Head of caudate nucleus (tissue), 42 donors: ENCODE measurements around the gene ZNF467.
A peak's percentile ranks its signal among the peaks of the same experiment; 100 is the strongest.

Source experiments
- DNase-seq, 42 donors: peaks; one replicate each; pipeline versions ENCODE4 v3.0.0 to v3.0.0-alpha.2; 2020 to 2021; ENCODE audit warnings: mixed read lengths in 7 of 42
- intact Hi-C: fragments of 100-400 bp; cut with DNase I; formaldehyde crosslinking; loops from one replicate; pipeline ENCODE4 v1.15.0; 2022

Gene ZNF467

GRCh38 chr7:149811221-149811620 is 37.8 kb upstream of the ZNF467 start:
- DNase-seq: no peak
- intact Hi-C loops: no loop called here

GRCh38 chr7:149809215-149809614 is 35.8 kb upstream of the ZNF467 start:
- intact Hi-C loops: no loop called here
- peak in 12 of 42 donors; percentile 5 to 53 (median 19) for DNase-seq

GRCh38 chr7:149808311-149808710 is 34.9 kb upstream of the ZNF467 start:
- intact Hi-C loops: no loop called here
- no peak for DNase-seq

- DNase-seq: no peak
- intact Hi-C loops: no loop called here
These were observed 33.3 kb upstream of the ZNF467 start for GRCh38 chr7:149806726-149807125.

- DNase-seq: no peak
- intact Hi-C loops: no loop called here
These were observed 30.7 kb upstream of the ZNF467 start for GRCh38 chr7:149804106-149804505.

GRCh38 chr7:149803551-149804074 is 30.2 kb upstream of the ZNF467 start:
- DNase-seq: no peak
- intact Hi-C loops: no loop called here

- intact Hi-C loops: no loop called here
These were observed 29.6 kb upstream of the ZNF467 start for GRCh38 chr7:149802966-149803365.

GRCh38 chr7:149801816-149802215 is 28.4 kb upstream of the ZNF467 start:
- intact Hi-C loops: no loop called here
- no peak for DNase-seq

More at GRCh38 chr7:149802966-149803365, 29.6 kb upstream of the ZNF467 start:
- DNase-seq: no peak

GRCh38 chr7:149801002-149801566 is 27.7 kb upstream of the ZNF467 start:
- no peak for DNase-seq
- intact Hi-C loops: no loop called here

GRCh38 chr7:149800169-149800555 is 26.8 kb upstream of the ZNF467 start:
- no peak for DNase-seq

GRCh38 chr7:149799397-149800168 is 26.2 kb upstream of the ZNF467 start:
- intact Hi-C loops: no loop called here
- DNase-seq: peak in 26 of 42 donors; percentile 14 to 68 (median 34)

More at GRCh38 chr7:149800169-149800555, 26.8 kb upstream of the ZNF467 start:
- intact Hi-C loops: no loop called here

GRCh38 chr7:149797771-149798170 is 24.4 kb upstream of the ZNF467 start:
- DNase-seq: no peak
- intact Hi-C loops: no loop called here

- DNase-seq: no peak
These were observed 23.0 kb upstream of the ZNF467 start for GRCh38 chr7:149796287-149796860.

GRCh38 chr7:149795126-149795525 is 21.7 kb upstream of the ZNF467 start:
- DNase-seq: no peak
- intact Hi-C loops: no loop called here

More at GRCh38 chr7:149796287-149796860, 23.0 kb upstream of the ZNF467 start:
- intact Hi-C loops: no loop called here

GRCh38 chr7:149794661-149795060 is 21.3 kb upstream of the ZNF467 start:
- intact Hi-C loops: no loop called here
- DNase-seq: no peak

GRCh38 chr7:149793261-149793660 is 19.9 kb upstream of the ZNF467 start:
- intact Hi-C loops: no loop called here
- no peak for DNase-seq

- DNase-seq: no peak
- intact Hi-C loops: no loop called here
These were observed 18.8 kb upstream of the ZNF467 start for GRCh38 chr7:149792220-149792595.

- intact Hi-C loops: no loop called here
- no peak for DNase-seq
These were observed 18.2 kb upstream of the ZNF467 start for GRCh38 chr7:149791411-149792219.

- no peak for DNase-seq
- intact Hi-C loops: no loop called here
These were observed 17.5 kb upstream of the ZNF467 start for GRCh38 chr7:149790754-149791360.
